Pons (tissue), 1 donor: ENCODE data around the gene ARHGEF17.
A peak's percentile ranks its signal among the peaks of the same experiment; 100 is the strongest.

Source experiments
- DNase-seq: peaks from one replicate; pipeline ENCODE4 v3.0.0-alpha.2; 2016; ENCODE audit warnings: low spot score

The ARHGEF17 gene

DNA sequence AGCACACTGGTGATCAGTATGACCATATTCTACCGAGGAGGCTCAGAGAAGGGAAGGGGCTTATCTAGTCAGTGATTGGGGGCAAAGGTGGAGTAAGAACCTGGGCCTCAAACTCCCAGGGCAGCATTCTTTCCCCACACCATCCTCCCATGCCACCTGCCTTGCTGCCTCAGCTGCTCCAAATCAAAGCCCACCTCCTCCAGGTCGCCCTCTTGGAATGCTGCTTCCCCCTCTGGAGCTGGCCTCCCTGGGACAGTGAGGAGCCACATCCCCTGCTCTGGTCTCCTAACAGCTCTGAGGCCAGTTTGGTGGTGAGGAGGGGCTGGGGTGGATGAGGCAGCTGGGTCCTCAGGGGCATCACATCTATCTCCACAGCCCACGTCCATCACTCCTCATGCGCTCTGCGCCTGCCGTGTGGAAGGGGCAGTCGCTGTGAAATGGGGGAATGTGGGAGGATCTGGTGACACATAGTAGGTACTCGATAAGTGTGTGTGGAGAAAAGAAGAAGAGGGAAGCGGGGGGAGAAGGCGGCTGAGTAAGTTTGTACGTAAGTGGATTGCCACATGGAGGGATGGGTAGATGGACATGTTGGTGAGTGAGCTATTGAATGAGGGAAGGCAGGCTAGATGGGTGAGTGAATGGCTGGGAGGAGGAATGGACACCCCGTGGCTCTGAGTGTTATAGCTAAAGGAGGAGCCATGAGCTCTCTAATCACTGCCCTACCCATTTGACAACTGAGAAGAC lies 16.1 kb upstream of the ARHGEF17 start:
- DNase-seq, result no peak

DNA sequence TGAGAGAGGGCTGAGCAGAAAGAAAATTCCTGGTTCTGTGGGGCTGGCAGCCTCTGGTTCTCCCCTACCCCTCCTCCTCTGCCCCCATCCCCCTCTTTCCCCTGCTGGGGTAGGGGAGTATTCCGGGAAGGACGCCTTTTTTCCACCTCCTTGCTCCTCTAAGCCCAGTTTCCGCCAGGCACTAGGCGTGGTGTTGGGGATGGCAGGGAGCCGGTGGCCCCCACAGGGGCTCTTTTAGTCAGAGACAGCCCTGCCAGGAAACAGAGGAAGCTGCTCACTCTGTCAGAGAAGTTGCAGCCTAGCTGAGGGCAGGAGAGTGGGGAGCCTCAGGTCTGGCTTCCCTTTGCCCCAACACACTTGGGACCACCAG lies 15.6 kb upstream of the ARHGEF17 start:
- DNase-seq, result no peak

DNA sequence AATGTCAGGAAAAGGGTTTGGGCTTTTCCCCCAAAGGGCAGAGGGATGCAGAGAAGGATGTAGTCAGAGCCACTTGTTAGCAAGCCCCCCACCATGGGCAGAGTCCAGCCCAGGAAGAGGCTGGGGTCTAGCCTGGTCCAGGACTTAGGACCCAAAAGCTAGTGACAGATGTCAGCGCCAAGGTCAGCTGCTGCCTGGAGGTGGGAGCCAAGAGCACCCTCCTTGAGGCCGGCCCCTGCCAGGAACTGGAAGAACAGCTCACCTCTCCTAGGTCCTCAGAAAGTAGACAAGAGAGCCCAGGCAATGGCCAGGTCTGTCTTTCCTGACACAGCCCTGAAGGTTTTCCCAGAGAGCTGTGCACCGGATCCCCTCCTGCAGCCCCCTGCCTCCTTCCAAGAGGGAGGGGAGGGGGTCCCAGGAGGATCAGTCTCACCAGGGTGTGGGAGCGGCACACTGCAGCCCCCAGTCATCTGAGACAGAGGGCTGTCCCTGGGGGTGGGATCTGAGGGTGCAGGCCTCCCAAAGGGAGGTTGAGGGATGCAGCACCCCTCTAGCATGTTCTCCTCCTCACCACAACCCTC lies 14.6 kb upstream of the ARHGEF17 start:
- DNase-seq, result no peak

DNA sequence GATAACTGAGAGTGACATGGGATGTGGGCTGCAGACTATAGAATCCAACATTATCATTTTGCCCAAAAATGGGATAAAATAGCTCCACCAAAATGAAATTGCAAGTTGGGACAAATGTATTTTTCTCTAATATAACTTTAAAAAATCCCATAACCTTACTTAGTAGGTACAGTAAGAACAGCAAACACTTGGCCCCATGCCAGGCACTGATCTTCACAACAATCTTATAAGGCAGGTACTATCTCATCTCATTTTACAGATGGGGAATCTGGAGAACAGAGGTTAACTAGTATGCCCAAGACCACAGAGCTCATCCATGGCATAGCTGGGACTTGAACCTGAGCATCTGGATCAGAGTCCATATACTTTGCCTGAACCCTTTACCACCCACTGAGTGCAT lies 13.5 kb upstream of the ARHGEF17 start:
- DNase-seq, result no peak

DNA sequence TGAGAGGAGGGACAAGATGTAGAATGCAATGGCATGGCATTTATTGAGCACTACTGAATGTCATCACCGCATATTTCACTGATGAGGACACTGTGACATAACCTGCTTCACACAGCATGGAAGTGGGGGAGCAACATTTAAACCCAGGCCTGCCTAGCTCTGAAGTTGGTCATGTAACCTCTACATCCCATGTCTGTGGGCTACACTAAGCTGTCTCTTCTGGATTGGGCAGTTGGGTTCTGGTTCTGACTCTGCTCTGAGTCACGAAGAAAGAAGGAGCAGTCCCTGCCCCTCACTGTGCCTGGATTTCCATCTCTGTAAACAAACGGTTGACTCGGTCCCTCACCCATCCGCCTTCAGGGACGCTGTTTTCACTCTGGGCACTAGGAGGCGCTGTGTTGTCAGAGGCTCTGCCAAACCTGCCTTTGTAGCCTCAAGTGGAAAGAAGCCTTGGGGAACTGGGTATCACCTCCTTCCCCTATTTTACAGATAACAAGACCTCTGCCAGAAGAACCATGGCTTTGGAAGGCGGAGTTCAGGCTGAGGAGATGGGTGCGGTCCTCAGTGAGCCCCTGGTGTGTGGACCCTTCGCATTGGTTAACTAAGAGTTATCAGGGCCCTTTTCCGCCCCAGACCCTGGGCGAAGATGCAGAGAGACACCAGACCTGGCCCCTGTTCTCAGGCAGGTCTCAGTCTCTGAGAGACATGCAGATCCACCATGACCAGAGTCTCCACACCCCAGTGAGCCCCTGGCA lies 12.7 kb upstream of the ARHGEF17 start:
- peak; percentile 52 for DNase-seq

DNA sequence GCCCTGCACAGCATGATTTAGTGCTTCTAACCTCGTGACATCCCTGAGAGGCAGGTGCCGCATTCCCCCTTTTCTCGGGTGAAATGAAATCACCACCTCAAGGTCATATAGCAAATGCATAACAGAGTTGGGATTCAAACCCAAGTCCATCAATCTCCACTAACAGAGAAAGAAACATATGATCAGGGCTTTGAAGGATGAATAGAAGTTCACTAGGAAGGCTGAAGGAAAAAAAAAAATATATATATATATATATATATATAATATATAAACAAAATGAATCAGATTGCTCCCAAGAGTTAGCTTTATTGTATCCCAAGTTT lies 12.1 kb upstream of the ARHGEF17 start:
- no peak for DNase-seq

DNA sequence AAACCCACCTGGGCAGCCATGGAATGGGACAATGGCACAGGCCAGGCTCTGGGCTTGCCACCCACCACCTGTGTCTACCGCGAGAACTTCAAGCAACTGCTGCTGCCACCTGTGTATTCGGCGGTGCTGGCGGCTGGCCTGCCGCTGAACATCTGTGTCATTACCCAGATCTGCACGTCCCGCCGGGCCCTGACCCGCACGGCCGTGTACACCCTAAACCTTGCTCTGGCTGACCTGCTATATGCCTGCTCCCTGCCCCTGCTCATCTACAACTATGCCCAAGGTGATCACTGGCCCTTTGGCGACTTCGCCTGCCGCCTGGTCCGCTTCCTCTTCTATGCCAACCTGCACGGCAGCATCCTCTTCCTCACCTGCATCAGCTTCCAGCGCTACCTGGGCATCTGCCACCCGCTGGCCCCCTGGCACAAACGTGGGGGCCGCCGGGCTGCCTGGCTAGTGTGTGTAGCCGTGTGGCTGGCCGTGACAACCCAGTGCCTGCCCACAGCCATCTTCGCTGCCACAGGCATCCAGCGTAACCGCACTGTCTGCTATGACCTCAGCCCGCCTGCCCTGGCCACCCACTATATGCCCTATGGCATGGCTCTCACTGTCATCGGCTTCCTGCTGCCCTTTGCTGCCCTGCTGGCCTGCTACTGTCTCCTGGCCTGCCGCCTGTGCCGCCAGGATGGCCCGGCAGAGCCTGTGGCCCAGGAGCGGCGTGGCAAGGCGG lies 11.4 kb upstream of the ARHGEF17 start:
- no peak for DNase-seq

DNA sequence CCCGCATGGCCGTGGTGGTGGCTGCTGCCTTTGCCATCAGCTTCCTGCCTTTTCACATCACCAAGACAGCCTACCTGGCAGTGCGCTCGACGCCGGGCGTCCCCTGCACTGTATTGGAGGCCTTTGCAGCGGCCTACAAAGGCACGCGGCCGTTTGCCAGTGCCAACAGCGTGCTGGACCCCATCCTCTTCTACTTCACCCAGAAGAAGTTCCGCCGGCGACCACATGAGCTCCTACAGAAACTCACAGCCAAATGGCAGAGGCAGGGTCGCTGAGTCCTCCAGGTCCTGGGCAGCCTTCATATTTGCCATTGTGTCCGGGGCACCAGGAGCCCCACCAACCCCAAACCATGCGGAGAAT lies 10.9 kb upstream of the ARHGEF17 start:
- no peak for DNase-seq

DNA sequence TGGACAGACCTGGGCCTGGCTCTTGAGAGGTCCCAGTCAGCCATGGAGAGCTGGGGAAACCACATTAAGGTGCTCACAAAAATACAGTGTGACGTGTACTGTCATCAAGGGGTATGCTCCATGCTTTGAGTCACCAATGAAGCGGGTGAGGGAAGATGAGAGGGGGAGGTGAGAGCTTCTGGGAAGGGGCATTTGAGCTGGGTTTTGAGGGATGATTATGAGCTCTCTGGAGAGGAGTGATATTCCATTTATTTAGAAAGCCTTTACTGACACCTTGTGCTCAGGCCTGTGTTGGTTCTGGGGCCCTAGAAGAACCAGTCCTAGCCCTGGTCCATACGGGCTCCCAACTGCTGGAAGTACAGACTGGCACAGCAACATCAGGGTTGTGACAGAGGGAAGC lies 10.4 kb upstream of the ARHGEF17 start:
- DNase-seq, result no peak

DNA sequence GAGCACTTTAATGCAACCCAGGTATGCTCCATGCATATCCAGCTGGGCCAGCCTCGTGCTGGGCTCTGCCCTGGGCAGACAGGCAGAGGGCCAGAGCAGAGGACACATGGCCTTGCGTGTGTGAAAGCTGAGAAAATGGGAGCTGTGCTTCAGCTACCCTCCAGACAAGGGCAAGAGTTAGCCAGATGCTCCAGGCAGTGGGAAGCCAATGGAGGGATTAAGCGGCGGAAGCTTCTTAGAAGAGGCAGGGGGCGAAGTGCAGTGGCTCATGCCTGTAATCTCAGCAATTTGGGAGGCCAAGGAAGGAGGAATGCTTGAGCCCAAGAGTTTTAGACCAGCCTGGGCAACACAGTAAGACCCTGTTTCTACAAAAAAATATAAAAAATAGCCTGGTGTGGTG lies 9.8 kb upstream of the ARHGEF17 start:
- DNase-seq, result no peak

DNA sequence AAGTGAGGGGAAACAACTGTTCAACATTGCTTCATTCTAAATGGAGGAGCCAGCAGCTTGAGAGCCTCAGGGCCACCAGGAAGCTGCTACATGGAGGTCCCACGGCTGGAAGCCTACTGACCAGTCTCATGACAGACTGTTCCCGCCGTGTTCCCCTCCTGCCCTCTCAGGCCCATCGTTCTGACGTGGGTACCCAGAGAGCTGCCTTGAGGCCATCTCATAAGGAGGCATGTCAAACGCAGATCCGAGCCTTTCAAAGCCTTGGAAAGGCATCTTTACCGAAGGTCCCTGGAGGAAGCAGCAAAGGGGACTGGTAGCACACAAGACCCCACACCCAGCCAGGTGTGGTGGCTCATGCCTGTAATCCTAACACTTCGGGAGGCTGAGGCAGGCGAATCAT lies 8.3 kb upstream of the ARHGEF17 start:
- no peak for DNase-seq

DNA sequence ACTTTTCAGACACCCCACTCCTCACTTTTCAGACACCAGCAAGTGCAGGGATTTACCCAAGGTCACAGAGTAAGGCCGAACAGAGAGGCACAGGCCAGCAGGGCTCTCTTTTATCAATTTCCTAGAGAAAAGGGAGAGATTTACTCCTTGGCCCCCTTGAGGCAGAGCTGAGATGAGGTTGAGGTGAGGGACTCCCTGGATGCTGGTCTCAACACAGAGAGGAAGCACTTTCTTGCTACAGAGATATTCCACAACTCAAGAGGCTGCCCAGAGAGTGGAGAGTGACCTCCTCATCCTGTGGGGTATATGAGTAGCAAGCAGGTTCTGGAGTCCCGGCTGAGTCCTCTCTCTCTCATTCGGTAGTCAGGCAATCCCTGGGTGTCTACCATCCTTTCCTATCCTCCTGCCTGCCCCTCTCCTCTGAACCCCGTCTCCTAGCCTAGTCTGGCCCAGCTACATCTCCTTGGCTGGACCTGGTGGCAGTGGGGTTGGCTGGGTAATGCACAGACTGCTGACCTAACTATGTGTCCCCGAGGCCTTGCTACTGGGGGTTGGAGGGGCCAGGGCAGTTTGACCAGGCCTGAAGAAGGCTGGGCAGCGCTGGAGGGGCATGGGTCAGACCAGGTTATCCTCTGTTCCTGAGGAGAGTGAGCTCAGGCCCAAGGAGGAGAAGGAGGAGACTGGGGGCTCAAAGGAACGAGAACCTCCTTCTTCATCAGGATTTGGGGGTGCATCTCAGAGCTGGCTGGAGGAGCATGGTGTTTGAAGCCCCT lies 1.8 kb upstream of the ARHGEF17 start:
- no peak for DNase-seq

DNA sequence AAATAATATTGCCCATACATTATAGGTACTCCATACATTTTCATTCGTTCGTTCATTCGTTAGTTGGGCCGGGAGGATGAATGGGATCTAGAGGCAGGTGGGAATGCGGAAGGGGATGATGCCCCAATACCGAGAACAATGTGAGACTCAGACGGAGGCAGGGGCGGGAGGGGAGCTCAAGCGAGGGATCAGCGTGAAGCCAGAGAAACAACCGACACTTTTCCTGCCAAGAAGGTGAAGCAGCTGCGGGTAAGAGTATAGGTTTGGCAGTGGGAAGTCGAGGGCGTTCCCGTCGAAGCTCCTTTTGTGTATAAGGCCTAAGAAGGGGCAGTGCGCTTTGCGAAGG lies 1.1 kb upstream of the ARHGEF17 start:
- no peak for DNase-seq

DNA sequence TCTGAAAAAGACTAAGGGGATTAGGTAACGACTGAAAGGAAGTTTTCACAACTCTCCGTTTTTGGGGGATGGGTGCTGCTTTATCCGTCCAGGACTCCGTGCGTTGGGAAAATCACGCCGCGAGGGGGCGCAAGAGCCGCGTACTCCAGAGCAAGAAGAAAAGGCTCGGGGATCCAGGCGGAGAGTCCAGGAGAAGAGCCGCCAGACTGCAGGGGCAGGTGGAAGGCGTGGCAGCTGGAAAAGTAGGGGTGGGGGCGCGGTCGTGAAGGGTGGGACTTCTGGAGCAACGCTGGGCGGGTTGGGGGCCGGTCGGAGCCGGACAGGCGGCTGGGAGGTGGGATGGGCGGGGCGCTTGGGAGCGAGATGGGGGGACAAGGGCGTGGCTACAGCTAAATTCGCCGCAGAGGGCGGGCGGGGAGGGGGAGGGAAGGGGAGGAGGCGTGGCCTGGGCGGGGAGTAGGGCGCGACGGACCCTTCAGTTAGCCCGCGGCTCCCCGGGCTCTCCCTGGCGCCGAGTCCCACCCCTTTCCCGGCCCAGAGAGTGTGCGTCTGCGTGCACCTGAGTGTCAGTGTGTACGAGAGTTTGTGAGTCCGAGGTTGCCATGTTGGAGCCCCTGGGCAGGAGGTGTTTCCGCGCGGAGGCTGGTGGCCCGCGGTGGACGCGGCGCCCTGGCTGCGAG lies 613 bp upstream of the ARHGEF17 start:
- DNase-seq, result peak; percentile 83

DNA sequence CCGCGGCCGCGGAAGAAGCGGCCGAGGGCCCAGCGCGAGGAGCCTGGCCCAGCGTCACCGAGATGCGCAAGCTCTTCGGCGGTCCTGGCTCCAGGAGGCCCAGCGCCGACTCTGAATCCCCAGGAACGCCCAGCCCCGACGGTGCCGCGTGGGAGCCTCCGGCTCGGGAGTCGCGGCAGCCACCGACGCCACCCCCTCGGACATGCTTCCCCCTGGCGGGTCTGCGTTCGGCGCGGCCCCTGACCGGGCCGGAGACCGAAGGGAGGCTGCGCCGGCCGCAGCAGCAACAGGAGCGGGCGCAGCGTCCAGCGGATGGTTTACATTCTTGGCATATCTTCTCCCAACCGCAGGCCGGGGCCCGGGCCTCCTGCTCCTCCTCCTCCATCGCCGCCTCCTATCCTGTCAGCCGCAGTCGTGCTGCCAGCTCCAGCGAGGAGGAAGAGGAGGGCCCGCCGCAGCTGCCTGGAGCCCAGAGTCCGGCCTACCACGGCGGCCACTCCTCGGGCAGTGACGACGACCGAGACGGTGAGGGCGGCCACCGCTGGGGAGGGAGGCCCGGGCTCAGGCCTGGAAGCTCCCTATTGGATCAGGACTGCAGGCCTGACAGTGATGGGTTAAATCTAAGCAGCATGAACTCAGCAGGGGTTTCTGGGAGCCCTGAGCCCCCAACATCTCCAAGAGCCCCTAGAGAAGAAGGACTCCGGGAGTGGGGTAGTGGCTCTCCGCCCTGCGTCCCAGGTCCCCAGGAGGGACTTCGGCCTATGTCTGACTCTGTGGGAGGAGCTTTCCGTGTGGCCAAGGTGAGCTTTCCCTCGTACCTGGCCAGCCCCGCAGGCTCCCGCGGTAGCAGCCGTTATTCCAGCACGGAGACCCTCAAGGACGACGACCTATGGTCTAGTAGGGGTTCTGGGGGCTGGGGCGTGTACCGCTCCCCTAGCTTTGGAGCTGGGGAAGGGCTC lies 1.2 kb downstream of the ARHGEF17 start:
- DNase-seq, result no peak

DNA sequence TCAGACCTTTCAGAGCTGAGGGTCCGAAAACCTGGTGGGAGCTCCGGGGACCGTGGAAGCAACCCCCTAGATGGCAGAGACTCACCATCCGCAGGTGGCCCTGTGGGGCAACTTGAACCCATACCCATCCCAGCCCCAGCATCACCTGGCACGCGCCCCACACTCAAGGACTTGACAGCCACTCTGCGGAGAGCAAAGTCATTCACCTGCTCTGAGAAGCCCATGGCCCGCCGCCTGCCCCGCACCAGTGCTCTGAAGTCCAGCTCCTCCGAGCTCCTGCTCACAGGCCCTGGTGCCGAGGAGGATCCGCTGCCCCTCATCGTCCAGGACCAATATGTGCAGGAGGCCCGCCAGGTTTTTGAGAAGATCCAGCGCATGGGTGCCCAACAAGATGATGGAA lies 2.0 kb downstream of the ARHGEF17 start:
- no peak for DNase-seq

DNA sequence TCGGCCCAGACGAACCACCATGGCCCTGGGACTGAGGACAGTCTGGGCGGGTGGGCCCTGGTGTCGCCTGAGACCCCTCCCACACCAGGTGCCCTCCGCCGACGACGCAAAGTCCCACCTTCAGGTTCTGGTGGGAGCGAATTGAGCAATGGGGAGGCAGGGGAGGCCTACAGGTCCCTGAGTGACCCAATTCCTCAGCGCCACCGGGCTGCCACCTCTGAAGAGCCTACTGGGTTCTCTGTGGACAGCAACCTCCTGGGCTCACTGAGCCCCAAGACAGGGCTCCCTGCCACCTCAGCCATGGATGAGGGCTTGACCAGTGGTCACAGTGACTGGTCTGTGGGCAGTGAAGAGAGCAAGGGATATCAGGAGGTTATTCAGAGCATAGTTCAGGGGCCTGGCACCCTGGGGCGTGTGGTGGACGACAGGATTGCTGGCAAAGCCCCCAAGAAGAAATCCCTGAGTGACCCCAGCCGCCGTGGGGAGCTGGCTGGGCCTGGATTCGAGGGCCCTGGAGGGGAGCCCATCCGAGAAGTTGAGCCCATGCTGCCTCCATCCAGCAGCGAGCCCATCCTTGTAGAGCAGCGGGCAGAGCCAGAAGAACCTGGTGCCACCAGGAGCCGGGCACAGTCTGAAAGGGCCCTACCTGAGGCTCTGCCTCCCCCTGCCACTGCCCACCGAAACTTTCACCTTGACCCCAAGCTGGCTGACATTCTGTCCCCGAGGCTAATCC lies 2.8 kb downstream of the ARHGEF17 start:
- no peak for DNase-seq

DNA sequence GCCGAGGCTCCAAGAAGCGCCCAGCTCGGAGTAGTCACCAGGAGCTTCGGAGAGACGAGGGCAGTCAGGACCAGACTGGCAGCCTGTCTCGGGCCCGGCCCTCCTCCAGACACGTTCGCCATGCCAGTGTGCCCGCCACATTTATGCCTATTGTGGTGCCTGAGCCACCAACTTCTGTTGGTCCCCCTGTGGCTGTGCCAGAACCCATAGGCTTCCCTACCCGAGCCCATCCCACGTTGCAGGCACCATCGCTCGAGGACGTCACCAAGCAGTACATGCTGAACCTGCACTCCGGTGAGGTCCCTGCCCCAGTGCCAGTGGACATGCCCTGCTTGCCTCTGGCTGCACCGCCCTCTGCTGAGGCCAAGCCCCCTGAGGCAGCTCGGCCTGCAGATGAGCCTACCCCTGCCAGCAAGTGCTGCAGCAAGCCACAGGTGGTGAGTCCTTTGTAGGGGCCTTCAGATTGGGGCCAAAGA lies 3.4 kb downstream of the ARHGEF17 start:
- DNase-seq, result no peak

DNA sequence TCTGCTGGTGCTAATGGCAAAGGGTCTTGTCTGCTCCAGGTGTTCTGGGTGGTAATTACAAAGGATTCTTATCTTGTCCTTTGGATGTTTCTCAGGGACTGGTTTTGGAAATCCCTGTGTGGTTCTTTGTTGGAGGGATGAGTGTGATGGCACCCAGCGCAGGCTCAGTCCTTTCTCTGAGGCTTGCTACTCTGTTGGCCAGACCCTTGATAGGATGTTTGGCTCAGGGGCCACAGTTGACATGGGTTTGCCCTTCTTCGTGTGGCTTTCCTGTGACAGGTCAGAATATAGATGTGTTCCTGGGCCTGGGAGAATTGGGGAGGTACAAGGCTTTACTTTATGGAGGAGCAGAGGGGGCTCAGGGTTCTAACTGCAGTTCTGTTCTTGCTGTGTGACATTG lies 4.0 kb downstream of the ARHGEF17 start:
- no peak for DNase-seq

DNA sequence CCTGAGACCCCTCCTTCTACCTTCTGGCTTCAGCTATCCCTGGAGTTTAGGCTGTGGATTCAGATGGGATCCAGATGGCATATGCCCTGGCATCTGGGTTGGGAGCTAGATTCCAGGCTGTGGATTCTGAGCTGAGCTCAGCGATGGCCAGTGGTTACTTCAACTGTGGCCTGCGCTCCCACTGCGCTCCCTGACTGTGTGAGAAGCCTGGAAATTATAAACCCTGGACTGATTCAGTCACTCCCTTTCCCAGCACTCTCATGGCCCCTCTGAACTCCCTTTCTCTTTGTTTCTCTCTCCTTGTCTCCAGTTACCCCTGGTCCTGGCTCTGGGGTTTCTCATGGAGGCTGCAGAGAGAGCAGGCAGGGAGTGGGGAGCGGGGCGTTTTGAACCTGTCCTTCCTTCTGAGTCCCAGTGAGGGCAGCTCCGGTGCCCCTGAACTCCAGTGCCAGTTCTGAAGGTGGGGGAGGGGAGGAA lies 4.8 kb downstream of the ARHGEF17 start:
- DNase-seq, result no peak
